ENCODE results near the gene CNTNAP5.

Gene CNTNAP5

GRCh38 chr2:124269348-124269747 is 244.3 kb downstream of the CNTNAP5 start:
- DNase-seq, result peak; percentile 79
- H3K36me3 ChIP-seq (ENCODE audit: control insufficient read depth, insufficient read depth, low read length), result no peaks in the 10 kb centered on the region
- H3K79me1 ChIP-seq (ENCODE audit: low read length), result no peaks in the 10 kb centered on the region
- no peak overlapping the region for H3K27ac ChIP-seq (ENCODE audit: low read depth, low read length)
- no peak overlapping the region for H2AK5ac ChIP-seq (ENCODE audit: low read length)
- no peak overlapping the region for H3K4ac ChIP-seq (ENCODE audit: low read depth, low read length)
- H2BK15ac ChIP-seq (replicated peaks; ENCODE audit: low read depth), result no peak overlapping the region
- H3K27me3 ChIP-seq (ENCODE audit: insufficient read depth, low read length, poor library complexity), result no peaks in the 10 kb centered on the region
- no peaks in the 10 kb centered on the region for H3K79me2 ChIP-seq (ENCODE audit: control insufficient read depth, insufficient read depth, low read length)
- H4K8ac ChIP-seq (ENCODE audit: low read depth, low read length), result no peak overlapping the region
- no peak overlapping the region for H3K18ac ChIP-seq (ENCODE audit: low read length)
- no CpG with 5 or more reads among the region's 7 CpGs for WGBS (ENCODE audit: extremely low coverage, insufficient coverage, low lambda C conversion rate)
- no peak overlapping the region for H2BK5ac ChIP-seq (ENCODE audit: low read length)
- no peak overlapping the region for H3K56ac ChIP-seq (ENCODE audit: low read length)
- no peak overlapping the region for H3K23ac ChIP-seq (ENCODE audit: low read length)
- H4K5ac ChIP-seq (ENCODE audit: low read length), result no peak overlapping the region
- no peak overlapping the region for H2BK120ac ChIP-seq (ENCODE audit: low read depth, low read length)
- H3K4me3 ChIP-seq (ENCODE audit: low read length), result no peak overlapping the region
- peaks cover 1% of the 10 kb centered on the region for H3K4me1 ChIP-seq (ENCODE audit: control insufficient read depth, low read depth, low read length)
- no peak overlapping the region for H3K9ac ChIP-seq (ENCODE audit: low read length)
- H3K4me2 ChIP-seq (ENCODE audit: low read length), result no peak overlapping the region

GRCh38 chr2:124272261-124272841 is 247.3 kb downstream of the CNTNAP5 start:
- Histone ChIP-seq H3K4me3 (ENCODE audit: low read length) (no peak overlapping the region), H2BK15ac (replicated peaks; ENCODE audit: low read depth) (no peak overlapping the region), H3K4me1 (ENCODE audit: control insufficient read depth, low read depth, low read length) (peaks cover 1% of the 10 kb centered on the region), H2AK5ac (ENCODE audit: low read length) (no peak overlapping the region), H3K27me3 (ENCODE audit: insufficient read depth, low read length, poor library complexity) (no peaks in the 10 kb centered on the region), H2BK120ac (ENCODE audit: low read depth, low read length) (no peak overlapping the region), H3K36me3 (ENCODE audit: control insufficient read depth, insufficient read depth, low read length) (no peaks in the 10 kb centered on the region), H3K27ac (ENCODE audit: low read depth, low read length) (no peak overlapping the region), H3K4me2 (ENCODE audit: low read length) (no peak overlapping the region), H4K5ac (ENCODE audit: low read length) (no peak overlapping the region), H3K23ac (ENCODE audit: low read length) (no peak overlapping the region), H3K56ac (ENCODE audit: low read length) (no peak overlapping the region), H3K4ac (ENCODE audit: low read depth, low read length) (no peak overlapping the region), H4K8ac (ENCODE audit: low read depth, low read length) (no peak overlapping the region), H3K18ac (ENCODE audit: low read length) (no peak overlapping the region), H3K79me2 (ENCODE audit: control insufficient read depth, insufficient read depth, low read length) (no peaks in the 10 kb centered on the region), H3K9ac (ENCODE audit: low read length) (no peak overlapping the region), H2BK5ac (ENCODE audit: low read length) (no peak overlapping the region), H3K79me1 (ENCODE audit: low read length) (no peaks in the 10 kb centered on the region)
- no CpG with 5 or more reads among the region's 1 CpG for WGBS (ENCODE audit: extremely low coverage, insufficient coverage, low lambda C conversion rate)
- no peak for DNase-seq

- Histone ChIP-seq H3K4me2 (ENCODE audit: low read length) (no peak overlapping the region), H3K56ac (ENCODE audit: low read length) (no peak overlapping the region), H3K23ac (ENCODE audit: low read length) (no peak overlapping the region), H3K27me3 (ENCODE audit: insufficient read depth, low read length, poor library complexity) (no peaks in the 10 kb centered on the region), H2AK5ac (ENCODE audit: low read length) (no peak overlapping the region), H3K4ac (ENCODE audit: low read depth, low read length) (no peak overlapping the region), H2BK5ac (ENCODE audit: low read length) (no peak overlapping the region), H3K79me2 (ENCODE audit: control insufficient read depth, insufficient read depth, low read length) (no peaks in the 10 kb centered on the region), H3K4me3 (ENCODE audit: low read length) (no peak overlapping the region), H3K27ac (ENCODE audit: low read depth, low read length) (no peak overlapping the region), H3K36me3 (ENCODE audit: control insufficient read depth, insufficient read depth, low read length) (no peaks in the 10 kb centered on the region), H2BK15ac (replicated peaks; ENCODE audit: low read depth) (no peak overlapping the region), H3K9ac (ENCODE audit: low read length) (no peak overlapping the region), H3K4me1 (ENCODE audit: control insufficient read depth, low read depth, low read length) (no peaks in the 10 kb centered on the region), H4K8ac (ENCODE audit: low read depth, low read length) (no peak overlapping the region), H3K79me1 (ENCODE audit: low read length) (no peaks in the 10 kb centered on the region), H4K5ac (ENCODE audit: low read length) (no peak overlapping the region), H3K18ac (ENCODE audit: low read length) (no peak overlapping the region), H2BK120ac (ENCODE audit: low read depth, low read length) (no peak overlapping the region)
- WGBS (ENCODE audit: extremely low coverage, insufficient coverage, low lambda C conversion rate), result no CpG with 5 or more reads among the region's 10 CpGs
- DNase-seq, result no peak
Measured at GRCh38 chr2:124281541-124281940, 256.5 kb downstream of the CNTNAP5 start.

- Histone ChIP-seq H4K5ac (ENCODE audit: low read length) (no peak overlapping the region), H3K18ac (ENCODE audit: low read length) (no peak overlapping the region), H3K4ac (ENCODE audit: low read depth, low read length) (no peak overlapping the region), H3K4me3 (ENCODE audit: low read length) (no peak overlapping the region), H3K36me3 (ENCODE audit: control insufficient read depth, insufficient read depth, low read length) (no peaks in the 10 kb centered on the region), H2BK120ac (ENCODE audit: low read depth, low read length) (no peak overlapping the region), H3K4me2 (ENCODE audit: low read length) (no peak overlapping the region), H3K79me1 (ENCODE audit: low read length) (no peaks in the 10 kb centered on the region), H4K8ac (ENCODE audit: low read depth, low read length) (no peak overlapping the region), H2BK5ac (ENCODE audit: low read length) (no peak overlapping the region), H3K9ac (ENCODE audit: low read length) (no peak overlapping the region), H3K56ac (ENCODE audit: low read length) (no peak overlapping the region), H2BK15ac (replicated peaks; ENCODE audit: low read depth) (no peak overlapping the region), H3K79me2 (ENCODE audit: control insufficient read depth, insufficient read depth, low read length) (no peaks in the 10 kb centered on the region), H3K4me1 (ENCODE audit: control insufficient read depth, low read depth, low read length) (no peaks in the 10 kb centered on the region), H3K27me3 (ENCODE audit: insufficient read depth, low read length, poor library complexity) (no peaks in the 10 kb centered on the region), H3K23ac (ENCODE audit: low read length) (no peak overlapping the region), H3K27ac (ENCODE audit: low read depth, low read length) (no peak overlapping the region), H2AK5ac (ENCODE audit: low read length) (no peak overlapping the region)
- peak; percentile 28 for DNase-seq
Measured at GRCh38 chr2:124283096-124283495, 258.0 kb downstream of the CNTNAP5 start.

GRCh38 chr2:124286089-124286783 is 261.1 kb downstream of the CNTNAP5 start:
- Histone ChIP-seq H4K5ac (ENCODE audit: low read length) (no peak overlapping the region), H3K4me3 (ENCODE audit: low read length) (no peak overlapping the region), H3K9ac (ENCODE audit: low read length) (no peak overlapping the region)

GRCh38 chr2:124289060-124289459 is 264.0 kb downstream of the CNTNAP5 start:
- Histone ChIP-seq H2BK5ac (ENCODE audit: low read length) (no peak overlapping the region), H3K23ac (ENCODE audit: low read length) (no peak overlapping the region), H4K5ac (ENCODE audit: low read length) (no peak overlapping the region), H3K4me3 (ENCODE audit: low read length) (no peak overlapping the region), H3K4me1 (ENCODE audit: control insufficient read depth, low read depth, low read length) (no peaks in the 10 kb centered on the region), H3K4me2 (ENCODE audit: low read length) (no peak overlapping the region), H3K36me3 (ENCODE audit: control insufficient read depth, insufficient read depth, low read length) (no peaks in the 10 kb centered on the region), H2AK5ac (ENCODE audit: low read length) (no peak overlapping the region), H3K18ac (ENCODE audit: low read length) (no peak overlapping the region), H3K9ac (ENCODE audit: low read length) (no peak overlapping the region), H3K56ac (ENCODE audit: low read length) (no peak overlapping the region), H2BK15ac (replicated peaks; ENCODE audit: low read depth) (no peak overlapping the region), H2BK120ac (ENCODE audit: low read depth, low read length) (no peak overlapping the region), H3K27ac (ENCODE audit: low read depth, low read length) (no peak overlapping the region), H3K27me3 (ENCODE audit: insufficient read depth, low read length, poor library complexity) (no peaks in the 10 kb centered on the region), H3K79me1 (ENCODE audit: low read length) (no peaks in the 10 kb centered on the region), H3K79me2 (ENCODE audit: control insufficient read depth, insufficient read depth, low read length) (no peaks in the 10 kb centered on the region), H4K8ac (ENCODE audit: low read depth, low read length) (no peak overlapping the region), H3K4ac (ENCODE audit: low read depth, low read length) (no peak overlapping the region)
- WGBS (ENCODE audit: extremely low coverage, insufficient coverage, low lambda C conversion rate), result no CpG with 5 or more reads among the region's 1 CpG
- DNase-seq, result no peak

More at GRCh38 chr2:124286089-124286783, 261.1 kb downstream of the CNTNAP5 start:
- Histone ChIP-seq H3K18ac (ENCODE audit: low read length) (peak overlapping the region; percentile 25), H2BK5ac (ENCODE audit: low read length) (no peak overlapping the region), H3K4me1 (ENCODE audit: control insufficient read depth, low read depth, low read length) (no peaks in the 10 kb centered on the region), H3K36me3 (ENCODE audit: control insufficient read depth, insufficient read depth, low read length) (no peaks in the 10 kb centered on the region), H2BK120ac (ENCODE audit: low read depth, low read length) (no peak overlapping the region), H3K4ac (ENCODE audit: low read depth, low read length) (peak overlapping the region; percentile 39), H3K4me2 (ENCODE audit: low read length) (no peak overlapping the region), H3K56ac (ENCODE audit: low read length) (no peak overlapping the region), H3K27ac (ENCODE audit: low read depth, low read length) (no peak overlapping the region), H3K79me1 (ENCODE audit: low read length) (no peaks in the 10 kb centered on the region), H3K79me2 (ENCODE audit: control insufficient read depth, insufficient read depth, low read length) (no peaks in the 10 kb centered on the region), H4K8ac (ENCODE audit: low read depth, low read length) (no peak overlapping the region), H3K27me3 (ENCODE audit: insufficient read depth, low read length, poor library complexity) (no peaks in the 10 kb centered on the region), H2BK15ac (replicated peaks; ENCODE audit: low read depth) (no peak overlapping the region), H3K23ac (ENCODE audit: low read length) (no peak overlapping the region), H2AK5ac (ENCODE audit: low read length) (no peak overlapping the region)
- WGBS (ENCODE audit: extremely low coverage, insufficient coverage, low lambda C conversion rate), result no CpG with 5 or more reads among the region's 7 CpGs
- DNase-seq, result peak; percentile 78
